ENCODE results near the gene KDM5A.

KDM5A gene

DNA sequence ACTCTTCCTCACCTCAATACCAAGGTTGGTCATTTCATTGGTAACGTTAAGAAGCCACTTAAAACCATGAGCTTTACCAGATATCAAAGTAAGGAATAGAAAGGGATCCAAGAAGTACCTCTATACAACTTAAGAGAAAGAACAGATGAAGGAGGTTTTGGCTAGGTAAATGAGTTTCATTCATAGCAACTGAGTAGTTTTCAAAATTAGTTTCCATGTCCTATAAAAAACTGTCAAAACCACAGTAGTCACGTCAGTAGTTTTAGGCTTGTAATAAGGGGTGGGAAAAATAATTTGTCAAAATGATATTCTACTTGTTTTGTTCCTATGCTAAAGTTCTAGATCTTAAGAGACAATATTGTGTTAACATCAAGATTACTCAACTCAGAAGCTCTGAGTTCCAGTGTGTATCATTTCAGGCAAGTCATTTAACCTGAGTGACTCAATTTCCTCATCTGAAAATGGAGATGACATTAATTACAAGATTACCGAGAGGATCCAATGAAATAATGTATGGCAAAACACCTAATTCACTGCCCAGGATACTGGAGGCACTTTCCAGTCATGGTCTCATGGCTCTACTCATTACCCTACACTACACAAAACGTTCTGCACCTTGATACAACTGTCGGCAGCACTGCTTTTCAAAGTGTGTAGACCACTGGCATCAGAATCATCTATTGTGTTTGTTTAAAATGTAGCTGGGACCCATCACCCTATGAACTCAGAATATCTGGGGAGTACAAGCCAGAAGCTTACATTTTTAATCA lies 102.4 kb downstream of the KDM5A start:
- no peaks in the 10 kb centered on the region for H3K27me3 ChIP-seq
- no peak overlapping the region for H3K4me3 ChIP-seq
- H3K36me3 ChIP-seq: peaks cover 90% of the 10 kb centered on the region
- H3K9me3 ChIP-seq: no peaks in the 10 kb centered on the region
- no peak overlapping the region for H3K9ac ChIP-seq
- H3K4me2 ChIP-seq: no peak overlapping the region
- no peak for TF ChIP-seq Cebpa-rat (IDR thresholded peaks at IDR 0.05)
- H3K27ac ChIP-seq: no peak overlapping the region
- H3K4me1 ChIP-seq: no peaks in the 10 kb centered on the region
- H4K20me1 ChIP-seq: peaks cover 81% of the 10 kb centered on the region

GRCh38 chr12:278046-278445 lies 111.1 kb downstream of the KDM5A start:
- no peaks in the 10 kb centered on the region for H3K9me3 ChIP-seq
- no peak overlapping the region for H3K4me2 ChIP-seq
- TF ChIP-seq Cebpa-rat (IDR thresholded peaks at IDR 0.05): no peak
- H3K27me3 ChIP-seq: no peaks in the 10 kb centered on the region
- H3K4me1 ChIP-seq: no peaks in the 10 kb centered on the region
- H4K20me1 ChIP-seq: peaks cover 12% of the 10 kb centered on the region; the same call in 1 of the 2 replicates
- no peak overlapping the region for H3K4me3 ChIP-seq
- H3K27ac ChIP-seq: no peak overlapping the region
- no peak overlapping the region for H3K9ac ChIP-seq
- H3K36me3 ChIP-seq: peaks cover 31% of the 10 kb centered on the region

GRCh38 chr12:275812-276211 lies 113.3 kb downstream of the KDM5A start:
- TF ChIP-seq Cebpa-rat (IDR thresholded peaks at IDR 0.05): no peak
- peaks cover 15% of the 10 kb centered on the region for H3K36me3 ChIP-seq
- H3K4me1 ChIP-seq: no peaks in the 10 kb centered on the region
- H3K27ac ChIP-seq: no peak overlapping the region
- H4K20me1 ChIP-seq: no peaks in the 10 kb centered on the region
- no peak overlapping the region for H3K9ac ChIP-seq
- no peak overlapping the region for H3K4me3 ChIP-seq
- H3K27me3 ChIP-seq: no peaks in the 10 kb centered on the region
- no peaks in the 10 kb centered on the region for H3K9me3 ChIP-seq
- no peak overlapping the region for H3K4me2 ChIP-seq

- H3K36me3 ChIP-seq: no peaks in the 10 kb centered on the region
- no peaks in the 10 kb centered on the region for H3K9me3 ChIP-seq
- H3K4me1 ChIP-seq: no peaks in the 10 kb centered on the region
- H3K4me3 ChIP-seq: no peak overlapping the region
- no peak overlapping the region for H3K4me2 ChIP-seq
- H3K27me3 ChIP-seq: no peaks in the 10 kb centered on the region
- no peaks in the 10 kb centered on the region for H4K20me1 ChIP-seq
- no peak for TF ChIP-seq Cebpa-rat (IDR thresholded peaks at IDR 0.05)
- no peak overlapping the region for H3K27ac ChIP-seq
- no peak overlapping the region for H3K9ac ChIP-seq
These were observed 115.7 kb downstream of the KDM5A start for GRCh38 chr12:273382-273781.

DNA sequence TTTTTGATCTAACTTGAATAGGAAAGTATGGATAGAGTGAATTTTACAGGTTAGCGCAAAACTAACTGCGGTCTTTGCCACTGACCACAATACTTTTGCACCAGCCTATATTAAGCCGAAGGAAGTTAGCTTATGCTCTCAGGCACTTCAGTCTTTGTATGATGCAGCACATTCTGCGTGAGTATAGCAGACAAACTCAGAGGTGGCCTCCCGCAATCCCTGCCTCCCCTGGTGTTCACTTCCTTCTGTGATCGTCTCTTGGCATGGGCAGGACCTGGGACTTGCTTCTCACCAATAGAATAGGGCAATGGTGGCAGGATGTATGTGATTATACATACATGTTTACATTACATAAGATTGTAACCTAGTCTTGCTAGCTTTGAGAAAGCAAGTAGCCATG lies 116.2 kb downstream of the KDM5A start:
- Histone ChIP-seq H3K4me3 (no peak overlapping the region), H4K20me1 (no peaks in the 10 kb centered on the region), H3K27me3 (no peaks in the 10 kb centered on the region), H3K9me3 (no peaks in the 10 kb centered on the region), H3K36me3 (no peaks in the 10 kb centered on the region), H3K9ac (no peak overlapping the region), H3K4me1 (no peaks in the 10 kb centered on the region), H3K27ac (no peak overlapping the region), H3K4me2 (no peak overlapping the region)
- TF ChIP-seq Cebpa-rat (IDR thresholded peaks at IDR 0.05): no peak

DNA sequence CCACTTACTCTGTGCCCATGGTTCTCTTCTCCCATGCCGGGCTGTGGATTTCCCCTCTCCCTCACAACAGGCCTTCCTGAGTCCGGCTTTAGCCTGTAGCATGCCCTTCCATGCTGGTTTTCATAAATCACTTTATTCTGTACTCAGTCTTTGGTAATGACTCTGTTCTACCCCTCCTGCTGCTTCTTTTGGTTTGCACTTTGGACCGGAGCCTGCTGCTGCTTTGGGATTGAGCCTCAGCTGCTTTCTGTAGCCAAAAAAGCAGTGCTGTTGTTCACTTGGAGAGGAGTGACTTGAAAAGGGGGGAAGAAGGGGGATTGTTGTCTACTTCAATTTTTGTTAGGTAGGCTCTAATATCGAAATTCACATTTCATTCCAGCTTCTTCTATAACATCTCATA lies 118.0 kb downstream of the KDM5A start:
- Histone ChIP-seq H3K4me1 (no peaks in the 10 kb centered on the region), H3K9me3 (no peaks in the 10 kb centered on the region), H3K4me2 (no peak overlapping the region), H3K27me3 (no peaks in the 10 kb centered on the region), H3K27ac (no peak overlapping the region), H3K36me3 (no peaks in the 10 kb centered on the region), H3K9ac (no peak overlapping the region), H3K4me3 (no peak overlapping the region), H4K20me1 (no peaks in the 10 kb centered on the region)
- no peak for TF ChIP-seq Cebpa-rat (IDR thresholded peaks at IDR 0.05)

GRCh38 chr12:269191-269590 lies 119.9 kb downstream of the KDM5A start:
- no peak overlapping the region for H3K4me2 ChIP-seq
- no peaks in the 10 kb centered on the region for H3K27me3 ChIP-seq
- H3K9ac ChIP-seq: no peak overlapping the region
- H3K4me1 ChIP-seq: no peaks in the 10 kb centered on the region
- TF ChIP-seq Cebpa-rat (IDR thresholded peaks at IDR 0.05): no peak
- no peaks in the 10 kb centered on the region for H3K36me3 ChIP-seq
- H3K9me3 ChIP-seq: no peaks in the 10 kb centered on the region
- H3K27ac ChIP-seq: no peak overlapping the region
- no peak overlapping the region for H3K4me3 ChIP-seq
- no peaks in the 10 kb centered on the region for H4K20me1 ChIP-seq

DNA sequence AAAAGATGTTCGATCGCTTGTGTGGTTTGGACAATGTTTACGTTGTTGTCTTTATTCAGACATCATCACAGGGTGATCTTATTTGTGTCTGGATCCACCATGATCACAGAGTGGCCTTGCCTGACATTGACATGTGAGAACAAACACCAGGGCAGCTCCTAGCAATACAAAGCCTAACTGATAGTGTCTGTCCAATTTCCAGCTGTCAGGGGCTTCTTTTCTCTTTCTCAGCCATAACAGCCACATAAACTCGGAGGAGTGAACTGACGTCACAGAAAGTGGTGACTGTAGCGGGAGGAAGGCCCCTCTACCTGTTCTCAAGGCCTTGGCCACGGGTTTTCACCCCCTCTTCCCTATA lies 120.7 kb downstream of the KDM5A start:
- H3K4me2 ChIP-seq: no peak overlapping the region
- H3K9me3 ChIP-seq: no peaks in the 10 kb centered on the region
- no peak overlapping the region for H3K9ac ChIP-seq
- TF ChIP-seq Cebpa-rat (IDR thresholded peaks at IDR 0.05): no peak
- no peak overlapping the region for H3K27ac ChIP-seq
- no peaks in the 10 kb centered on the region for H3K4me1 ChIP-seq
- H3K27me3 ChIP-seq: no peaks in the 10 kb centered on the region; the same call in 1 of the 2 replicates
- no peaks in the 10 kb centered on the region for H3K36me3 ChIP-seq
- H4K20me1 ChIP-seq: no peaks in the 10 kb centered on the region
- no peak overlapping the region for H3K4me3 ChIP-seq

DNA sequence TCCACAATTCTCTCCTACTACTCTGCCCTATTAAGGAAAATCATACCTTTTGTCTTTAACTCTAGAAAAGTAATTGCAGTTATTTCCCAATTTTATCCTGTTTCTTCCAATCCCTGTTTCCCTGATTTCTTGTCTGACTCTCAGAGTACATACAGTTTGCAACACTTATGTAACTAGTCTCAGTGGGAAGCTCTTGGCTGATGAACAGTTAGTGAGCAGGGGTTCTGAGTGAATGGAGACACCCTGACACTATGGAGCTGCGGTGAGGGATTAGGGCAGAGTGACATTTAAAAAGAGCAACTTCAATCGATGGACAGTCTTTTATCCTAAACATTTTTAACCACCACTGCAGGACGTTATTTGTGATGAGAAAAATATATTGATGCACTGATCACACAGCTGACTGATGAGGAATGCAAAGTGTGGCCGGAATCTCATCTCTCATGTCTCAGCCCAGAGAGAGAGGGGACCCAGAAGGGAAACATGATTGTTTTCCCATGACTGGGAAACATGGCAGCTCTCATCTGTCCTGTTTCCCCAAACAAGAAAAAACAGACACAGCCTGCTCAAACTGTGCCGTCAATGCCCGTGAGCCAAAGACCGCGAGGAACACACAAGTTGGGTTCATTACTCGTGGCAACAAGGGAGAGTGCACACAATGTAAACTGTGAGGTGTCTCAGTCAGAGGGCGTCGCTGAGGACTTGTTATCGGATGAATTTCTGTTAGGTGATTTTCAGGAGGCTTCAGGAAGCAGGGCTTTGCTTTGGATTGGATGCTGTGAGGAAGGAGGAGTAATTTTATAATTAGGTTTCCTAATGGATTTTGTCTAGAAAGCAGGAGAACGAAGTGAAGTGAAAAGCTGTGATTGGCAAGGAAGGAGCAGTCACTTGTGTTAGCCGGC lies 121.3 kb downstream of the KDM5A start:
- H3K27me3 ChIP-seq: no peaks in the 10 kb centered on the region; the same call in 1 of the 2 replicates
- H4K20me1 ChIP-seq: no peaks in the 10 kb centered on the region
- TF ChIP-seq Cebpa-rat (IDR thresholded peaks at IDR 0.05): no peak
- H3K27ac ChIP-seq: no peak overlapping the region
- no peaks in the 10 kb centered on the region for H3K4me1 ChIP-seq
- no peaks in the 10 kb centered on the region for H3K9me3 ChIP-seq
- no peak overlapping the region for H3K4me2 ChIP-seq
- no peak overlapping the region for H3K4me3 ChIP-seq
- no peaks in the 10 kb centered on the region for H3K36me3 ChIP-seq
- no peak overlapping the region for H3K9ac ChIP-seq

DNA sequence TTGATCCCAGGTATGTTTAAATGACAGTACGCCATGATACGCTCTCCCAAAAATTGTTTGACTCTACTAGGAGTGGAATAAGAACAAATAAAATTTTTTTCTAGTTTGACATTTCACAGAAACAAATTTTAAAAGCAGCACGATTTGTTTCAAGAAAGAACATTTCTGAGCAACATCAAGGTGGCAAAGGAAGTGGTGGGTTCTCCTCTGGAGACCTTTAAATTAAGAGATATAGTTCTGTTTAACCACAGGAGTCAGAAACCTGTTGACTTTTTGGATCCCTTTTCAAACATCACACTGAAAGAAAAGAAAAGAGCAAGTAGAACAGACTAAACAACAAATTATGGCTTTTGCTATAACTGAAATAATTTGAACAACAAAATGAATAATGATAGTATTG lies 124.0 kb downstream of the KDM5A start:
- Histone ChIP-seq H3K36me3 (no peaks in the 10 kb centered on the region), H3K27ac (no peak overlapping the region), H3K4me2 (no peak overlapping the region), H3K4me3 (no peak overlapping the region), H4K20me1 (no peaks in the 10 kb centered on the region), H3K9me3 (no peaks in the 10 kb centered on the region), H3K27me3 (no peaks in the 10 kb centered on the region; the same call in 1 of the 2 replicates), H3K9ac (no peak overlapping the region), H3K4me1 (no peaks in the 10 kb centered on the region)
- TF ChIP-seq Cebpa-rat (IDR thresholded peaks at IDR 0.05): no peak

Measured in BLaER1 (cell line).